GM12892 (cell line): ENCODE measurements around the gene NDUFA13.

Source experiments
- POLR2A ChIP-seq: IDR thresholded peaks from 2 replicates; pipeline ENCODE4 v1.6.1; 2011; ENCODE audit warnings: low read depth, low read length, control low read depth
- POLR2AphosphoS5 ChIP-seq: IDR thresholded peaks from 2 replicates; pipeline ENCODE4 v1.6.1; 2011; ENCODE audit warnings: low read depth, low read length, control low read depth
- TAF1 ChIP-seq: IDR thresholded peaks from 2 replicates; pipeline ENCODE4 v1.6.1; 2011; ENCODE audit warnings: low read depth, mild to moderate bottlenecking, control low read depth, low read length, borderline replicate concordance

DNA sequence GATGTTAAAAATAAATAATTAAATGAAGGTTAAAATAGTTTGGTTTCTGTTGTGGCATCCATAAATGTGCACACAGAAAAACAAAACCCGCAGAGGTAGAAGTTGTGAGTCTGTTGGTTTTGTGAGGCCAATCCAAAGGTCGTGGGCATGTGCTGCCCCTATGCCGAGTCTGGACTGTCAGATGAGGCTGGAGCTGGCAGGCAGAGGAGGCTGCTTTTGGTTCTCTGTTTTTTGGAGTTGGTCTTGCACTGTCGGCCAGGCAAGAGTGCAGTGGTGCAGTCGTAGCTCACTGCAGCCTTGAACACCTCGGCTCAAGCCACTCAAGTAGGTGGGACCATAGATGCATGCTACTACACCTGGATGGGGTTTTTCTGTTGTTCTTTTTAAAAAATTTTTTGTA is 44.3 kb upstream of the NDUFA13 start:
- TF ChIP-seq POLR2A (no peak), POLR2AphosphoS5 (no peak), TAF1 (no peak)
